Measurements from ENCODE around the gene DUOX2.
"Not testable (repeated sequence)": the region's sequence is repeated elsewhere in the genome, so short reads cannot be mapped to it uniquely, and the experiment has no call there.

DNA sequence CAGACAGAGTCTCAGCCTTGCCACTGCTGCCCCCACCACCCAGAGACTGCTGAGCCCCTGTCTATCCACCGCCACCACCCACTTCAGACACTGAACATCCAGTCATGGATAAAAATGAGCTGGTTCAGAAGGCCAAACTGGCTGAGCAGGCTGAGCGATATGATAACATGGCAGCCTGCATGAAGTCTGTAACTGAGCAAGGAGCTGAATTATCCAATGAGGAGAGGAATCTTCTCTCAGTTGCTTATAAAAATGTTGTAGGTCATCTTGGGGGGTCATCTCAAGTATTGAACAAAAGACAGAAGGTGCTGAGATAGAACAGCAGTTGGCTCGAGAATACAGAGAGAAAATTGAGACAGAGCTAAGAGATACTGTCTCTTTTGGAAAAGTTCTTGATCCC, 61.3 kb downstream of the DUOX2 start:
- TF ChIP-seq CTCF (conservative IDR thresholded peaks at IDR 0.05); EZH2 (IDR thresholded peaks at IDR 0.05; ENCODE audit: low read depth): not testable (repeated sequence)
